Mucosa of stomach (tissue), 1 donor: ENCODE data around the gene CKS1B.

ENCODE experiments used
- H3K27me3 ChIP-seq: one replicate; pipeline ENCODE4 v1.7.0; 2013; ENCODE audit warnings: mild to moderate bottlenecking, low read length; ENCODE audit not compliant: control insufficient read depth, insufficient read depth
- H3K36me3 ChIP-seq: one replicate; pipeline ENCODE4 v1.7.0; 2013; ENCODE audit warnings: low read length; ENCODE audit not compliant: control insufficient read depth, insufficient read depth
- H3K4me1 ChIP-seq: one replicate; pipeline ENCODE4 v1.7.0; 2013; ENCODE audit warnings: mild to moderate bottlenecking, low read length; ENCODE audit not compliant: control insufficient read depth, insufficient read depth
- H3K4me3 ChIP-seq: one replicate; pipeline ENCODE4 v1.7.0; 2013; ENCODE audit warnings: low read length
- H3K9ac ChIP-seq: one replicate; pipeline ENCODE4 v1.7.0; 2013; ENCODE audit warnings: mild to moderate bottlenecking, low read length, moderate library complexity
- H3K9me3 ChIP-seq: one replicate; pipeline ENCODE4 v1.7.0; 2013; ENCODE audit warnings: mild to moderate bottlenecking, low read length, moderate library complexity; ENCODE audit not compliant: control insufficient read depth
- donor health status: Pancreatic carcinoma.

CKS1B gene

DNA sequence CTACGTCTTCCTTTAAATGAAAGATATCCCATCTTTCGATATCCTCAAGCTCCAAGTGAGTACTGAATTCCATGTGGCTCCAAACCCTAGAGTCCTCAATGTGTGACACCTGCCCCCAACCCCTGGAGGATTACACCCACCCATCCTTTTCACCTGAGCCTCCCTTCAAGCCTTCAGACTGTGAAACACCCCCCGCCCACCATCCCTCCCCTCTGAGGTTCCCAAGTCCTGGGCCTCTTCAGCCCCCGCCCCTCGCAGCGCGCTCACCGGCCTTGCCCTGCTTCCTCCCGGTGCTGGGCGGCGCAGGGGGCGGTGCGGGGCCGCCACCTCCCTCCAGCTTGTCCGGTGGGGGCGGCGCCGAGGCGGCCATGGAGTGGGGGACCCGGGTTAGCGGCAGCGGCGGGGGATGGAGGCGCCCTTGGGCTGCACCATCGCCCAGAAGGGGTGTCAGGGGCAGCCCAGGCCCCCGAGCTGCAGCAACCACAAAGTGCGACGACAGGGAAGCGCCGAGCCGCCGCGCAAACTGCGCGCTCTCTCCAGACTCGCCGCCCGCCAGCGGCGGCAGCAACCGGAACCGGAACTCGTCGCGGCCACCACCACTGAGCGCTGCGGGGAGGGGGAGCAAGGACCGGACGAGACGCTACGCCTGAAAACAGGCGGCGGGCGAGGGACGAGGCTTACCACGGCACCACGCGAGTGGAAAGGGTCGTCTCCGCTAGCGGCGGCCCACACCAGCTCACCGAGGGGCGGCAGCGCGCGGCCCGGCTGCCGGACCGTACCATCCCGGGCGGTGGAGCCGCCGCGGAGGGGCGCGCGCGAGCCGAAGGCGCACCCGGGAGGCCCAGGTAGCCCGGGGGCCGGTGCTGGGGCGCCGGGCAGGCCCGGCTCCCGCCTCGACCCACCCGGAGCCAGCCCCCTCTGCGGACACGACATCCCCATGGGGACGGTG is 13.0 kb upstream of the CKS1B start, which contains the start of gene PYGO2:
Gene PYGO2 (minus strand): TSS at position 576 of the 949 bp plus-strand sequence. CDS start 206 bp downstream, at position 370.
- Histone ChIP-seq H3K9me3 (no peaks in the 10 kb centered on the region), H3K27me3 (no peaks in the 10 kb centered on the region), H3K4me3 (peak within 1 kb of the TSS; percentile 75), H3K9ac (peak within 1 kb of the TSS; percentile 93), H3K36me3 (peaks cover 4% of the 10 kb centered on the region), H3K4me1 (peaks cover 31% of the 10 kb centered on the region)

DNA sequence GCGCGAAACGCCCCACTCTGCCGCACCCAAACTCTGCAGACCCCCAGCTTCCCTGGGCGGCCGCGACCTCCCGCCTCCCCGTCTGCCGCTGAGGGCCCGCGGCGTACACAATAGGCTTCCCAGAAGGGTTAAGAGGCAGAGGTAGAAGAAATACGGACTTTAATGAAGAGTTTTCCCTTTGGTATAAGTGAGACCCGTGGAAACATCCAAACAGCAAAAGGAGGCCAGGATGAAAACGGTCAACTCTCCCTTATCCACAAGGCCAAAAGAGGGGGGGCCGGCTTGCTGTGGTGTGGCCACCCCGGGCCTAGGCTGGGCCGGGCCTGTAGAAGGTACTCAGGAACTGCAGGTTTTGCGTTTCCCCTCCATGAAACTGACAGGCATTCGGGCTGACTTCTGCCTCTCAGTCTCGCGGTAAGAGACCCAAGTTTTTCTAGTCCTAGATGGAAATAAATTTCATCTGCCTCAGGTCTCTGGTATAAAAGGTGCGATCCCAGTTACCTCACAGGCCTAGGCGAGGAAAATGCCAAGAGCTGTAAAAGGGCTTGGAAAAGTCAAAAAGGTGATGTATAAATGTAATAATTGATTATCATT is 12.2 kb upstream of the CKS1B start:
- peak overlapping the region; percentile 93 for H3K9ac ChIP-seq
- H3K27me3 ChIP-seq: no peaks in the 10 kb centered on the region
- H3K4me3 ChIP-seq: peak overlapping the region; percentile 75
- no peaks in the 10 kb centered on the region for H3K9me3 ChIP-seq
- peaks cover 9% of the 10 kb centered on the region for H3K36me3 ChIP-seq
- peaks cover 25% of the 10 kb centered on the region for H3K4me1 ChIP-seq

DNA sequence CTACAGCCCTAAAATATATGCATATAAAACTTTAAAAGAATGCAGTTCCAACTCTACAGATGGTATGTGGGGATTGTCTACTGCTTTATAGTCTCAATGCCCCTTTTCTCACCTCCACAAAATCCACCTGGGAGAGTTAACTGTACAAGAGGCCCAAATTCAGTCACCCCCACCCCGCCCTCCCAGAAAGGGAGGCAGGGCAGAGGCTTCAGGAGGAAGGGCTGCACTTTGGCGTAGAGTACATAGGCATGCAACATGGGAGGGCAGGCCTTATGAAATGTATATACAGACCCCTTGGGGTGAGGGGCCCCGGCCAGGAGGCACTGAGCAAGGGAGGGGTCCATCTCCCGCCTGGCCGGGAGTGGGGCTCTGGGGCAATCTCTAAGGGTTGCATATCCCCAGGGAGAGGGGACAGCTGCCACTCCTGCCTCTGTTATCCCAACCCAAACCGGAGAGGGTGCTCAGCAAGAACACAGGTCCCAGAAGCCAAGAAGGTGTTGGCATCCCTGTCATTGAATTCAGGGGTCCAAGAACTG is 11.6 kb upstream of the CKS1B start:
- Histone ChIP-seq H3K9ac (peak overlapping the region; percentile 93), H3K4me1 (peaks cover 29% of the 10 kb centered on the region), H3K27me3 (no peaks in the 10 kb centered on the region), H3K4me3 (no peak overlapping the region), H3K36me3 (peaks cover 15% of the 10 kb centered on the region), H3K9me3 (no peaks in the 10 kb centered on the region)

DNA sequence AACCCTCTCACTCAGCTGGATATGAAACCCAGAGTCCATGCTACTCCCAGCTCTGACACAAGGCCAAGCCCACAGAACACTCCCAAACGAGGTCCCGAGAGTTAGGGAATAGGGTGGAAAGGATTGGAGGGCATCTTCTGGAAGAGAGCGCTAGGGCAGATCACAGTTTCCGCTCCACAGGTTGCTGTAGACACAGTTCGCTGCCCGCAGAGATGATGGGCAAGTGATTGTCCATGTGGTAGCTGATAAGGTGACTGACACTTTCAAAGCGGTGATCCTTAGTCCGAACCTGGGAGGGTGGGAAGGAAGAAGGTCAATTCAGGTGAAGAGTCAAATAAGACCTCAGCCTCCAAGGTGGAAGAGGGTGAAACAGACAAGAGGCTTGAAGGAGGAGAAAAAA is 10.8 kb upstream of the CKS1B start:
- H3K4me1 ChIP-seq: peaks cover 33% of the 10 kb centered on the region
- H3K9me3 ChIP-seq: no peaks in the 10 kb centered on the region
- no peak overlapping the region for H3K4me3 ChIP-seq
- no peak overlapping the region for H3K9ac ChIP-seq
- no peaks in the 10 kb centered on the region for H3K27me3 ChIP-seq
- H3K36me3 ChIP-seq: peaks cover 15% of the 10 kb centered on the region

DNA sequence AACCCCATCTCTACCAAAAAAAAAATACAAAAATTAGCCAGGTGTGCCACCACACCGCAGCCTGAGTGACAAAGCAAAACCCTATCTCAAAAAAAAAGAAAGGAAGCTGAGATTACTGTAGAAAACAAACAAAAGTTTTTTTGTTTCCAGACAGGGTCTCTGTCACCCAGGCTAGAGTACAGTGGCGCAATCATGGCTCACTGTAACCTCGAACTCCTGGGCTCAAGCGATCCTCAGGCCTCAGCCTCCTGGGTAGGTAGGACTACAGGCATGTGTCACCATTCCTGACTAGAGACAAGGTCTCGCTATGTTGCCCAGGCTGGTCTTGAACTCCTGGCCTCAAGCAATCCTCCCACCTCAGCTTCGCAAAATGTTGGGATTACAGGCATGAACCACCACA is 10.1 kb upstream of the CKS1B start:
- Histone ChIP-seq H3K4me1 (peaks cover 34% of the 10 kb centered on the region), H3K27me3 (no peaks in the 10 kb centered on the region), H3K9ac (no peak overlapping the region), H3K9me3 (no peaks in the 10 kb centered on the region), H3K4me3 (no peak overlapping the region), H3K36me3 (peaks cover 16% of the 10 kb centered on the region)

DNA sequence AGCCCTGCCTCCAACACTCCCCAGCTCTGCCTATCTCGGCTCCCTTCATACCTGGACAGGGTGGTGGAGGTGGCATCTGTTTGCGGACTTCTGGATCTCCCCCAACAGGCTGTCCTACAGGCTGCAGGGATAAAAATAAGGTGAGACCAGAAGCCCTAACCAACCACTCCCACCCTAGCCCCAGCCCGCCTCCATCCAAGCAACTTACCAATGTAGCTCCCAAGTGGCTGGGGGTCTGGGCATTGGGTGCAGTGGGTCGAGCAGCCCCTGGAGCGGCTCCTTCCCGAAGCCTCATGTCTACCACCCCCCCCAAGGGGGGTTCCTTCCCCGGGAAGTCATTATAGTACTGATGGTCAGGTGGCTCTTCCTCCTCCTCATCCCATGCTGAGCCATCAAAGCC is 8.4 kb upstream of the CKS1B start:
- H3K9me3 ChIP-seq: no peaks in the 10 kb centered on the region
- H3K4me3 ChIP-seq: no peak overlapping the region
- no peaks in the 10 kb centered on the region for H3K27me3 ChIP-seq
- peaks cover 43% of the 10 kb centered on the region for H3K4me1 ChIP-seq
- peaks cover 20% of the 10 kb centered on the region for H3K36me3 ChIP-seq
- H3K9ac ChIP-seq: no peak overlapping the region

DNA sequence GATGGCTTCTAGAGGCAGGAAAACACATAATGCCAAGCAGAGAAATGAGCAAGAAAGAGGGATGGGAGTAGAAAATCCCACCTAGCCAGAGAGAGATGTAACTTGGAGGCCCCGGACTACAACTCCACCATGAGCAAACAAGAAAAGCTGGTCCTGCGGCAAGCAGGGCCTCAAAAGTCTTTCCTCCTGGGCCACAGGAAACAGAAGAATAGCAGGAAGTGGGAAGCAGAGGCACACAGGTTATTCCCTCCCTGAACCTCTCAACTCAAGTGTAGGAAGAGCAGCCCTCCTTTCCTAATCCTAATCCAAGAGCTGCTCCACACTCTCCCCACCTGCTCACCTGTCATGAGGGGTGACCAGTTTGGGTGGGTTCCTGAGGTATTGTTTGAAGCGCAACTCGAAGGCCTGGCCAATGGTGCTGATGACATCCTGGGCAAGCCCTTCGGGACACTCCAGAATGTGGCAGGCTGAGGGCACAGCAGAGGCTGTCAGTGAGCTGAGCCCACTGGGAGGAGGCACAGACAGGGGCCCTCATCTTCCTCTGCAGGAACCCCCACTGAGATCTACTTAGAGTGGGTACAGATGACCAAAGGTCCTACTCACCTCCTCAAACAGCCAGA is 7.0 kb upstream of the CKS1B start:
- Histone ChIP-seq H3K4me3 (no peak overlapping the region), H3K4me1 (peaks cover 53% of the 10 kb centered on the region), H3K36me3 (peaks cover 20% of the 10 kb centered on the region), H3K9me3 (no peaks in the 10 kb centered on the region), H3K27me3 (no peaks in the 10 kb centered on the region), H3K9ac (peak overlapping the region; percentile 22)

DNA sequence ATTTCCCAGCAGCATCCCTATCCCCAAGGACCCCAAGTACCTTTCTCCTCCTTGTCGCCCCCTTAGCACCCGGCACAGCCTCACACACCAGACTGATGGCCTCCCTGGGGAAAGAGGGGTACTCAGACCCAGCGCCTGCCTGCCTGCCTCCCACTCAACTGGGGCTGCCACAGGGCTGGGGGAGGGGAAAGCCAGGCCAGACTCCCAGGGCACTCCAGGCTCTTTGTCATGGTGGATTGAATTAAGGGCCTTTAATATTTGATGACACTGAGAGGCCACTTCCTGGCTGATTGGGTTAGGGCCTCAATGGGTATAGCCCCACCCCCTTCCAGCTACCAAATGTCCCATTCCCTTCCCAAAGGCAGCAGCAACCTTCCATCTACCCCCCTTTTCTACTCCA is 5.8 kb upstream of the CKS1B start:
- Histone ChIP-seq H3K36me3 (peaks cover 20% of the 10 kb centered on the region), H3K9me3 (no peaks in the 10 kb centered on the region), H3K9ac (peak overlapping the region; percentile 65), H3K4me1 (peaks cover 50% of the 10 kb centered on the region), H3K4me3 (no peak overlapping the region), H3K27me3 (no peaks in the 10 kb centered on the region)

DNA sequence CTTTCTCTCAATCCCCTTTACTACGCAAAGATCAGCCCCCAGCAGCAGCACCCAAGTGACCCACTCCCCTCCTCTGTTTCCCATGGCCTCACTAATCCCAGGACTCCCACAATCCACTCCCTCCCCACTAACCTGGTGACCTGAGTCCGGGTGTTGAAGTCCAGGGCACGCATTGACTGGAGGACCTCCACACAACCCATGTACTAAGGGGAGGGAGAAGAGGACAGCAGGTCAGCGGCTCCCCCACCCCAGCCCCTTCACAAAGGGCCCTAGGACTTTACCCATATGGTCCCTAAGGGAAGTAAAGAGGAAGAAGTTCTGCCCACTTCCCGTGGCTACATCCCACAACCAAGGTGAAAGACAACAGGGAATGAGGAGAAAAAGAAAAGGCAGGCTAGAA is 5.2 kb upstream of the CKS1B start:
- peaks cover 20% of the 10 kb centered on the region for H3K36me3 ChIP-seq
- no peak overlapping the region for H3K4me3 ChIP-seq
- peak overlapping the region; percentile 65 for H3K9ac ChIP-seq
- H3K9me3 ChIP-seq: no peaks in the 10 kb centered on the region
- H3K4me1 ChIP-seq: peaks cover 50% of the 10 kb centered on the region
- no peaks in the 10 kb centered on the region for H3K27me3 ChIP-seq

DNA sequence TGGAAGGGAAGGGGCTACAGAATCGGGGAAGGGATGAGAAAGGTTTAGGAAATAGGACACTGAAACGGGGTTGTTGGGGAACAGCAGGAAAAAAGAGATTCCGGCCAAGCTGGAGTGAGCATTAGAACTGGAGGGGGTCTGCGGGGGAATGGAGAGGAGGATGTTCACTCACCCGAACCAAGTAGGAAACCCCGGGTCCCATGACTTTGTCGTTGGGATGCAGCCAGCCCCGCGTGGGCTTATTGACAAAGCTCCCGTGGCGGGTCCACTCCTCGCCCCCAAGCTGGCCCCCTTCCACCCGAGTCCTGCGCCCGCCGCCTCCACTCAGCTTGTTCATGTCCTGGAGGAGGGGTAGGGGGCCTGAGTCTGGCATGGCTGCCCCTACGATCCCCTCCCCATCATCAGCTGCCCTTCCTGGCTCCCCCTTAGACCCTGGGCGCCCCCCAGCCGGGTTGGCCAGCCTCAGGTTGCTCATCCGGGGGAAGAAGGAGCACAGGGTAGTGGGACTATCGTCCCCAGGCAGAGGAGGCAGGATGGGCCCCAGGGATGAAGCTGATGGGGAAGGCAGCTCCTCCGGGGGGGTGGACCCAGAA is 4.5 kb upstream of the CKS1B start:
- H3K4me1 ChIP-seq: peaks cover 50% of the 10 kb centered on the region
- H3K9ac ChIP-seq: peak overlapping the region; percentile 65
- H3K36me3 ChIP-seq: peaks cover 20% of the 10 kb centered on the region
- H3K27me3 ChIP-seq: no peaks in the 10 kb centered on the region
- H3K9me3 ChIP-seq: no peaks in the 10 kb centered on the region
- H3K4me3 ChIP-seq: no peak overlapping the region

DNA sequence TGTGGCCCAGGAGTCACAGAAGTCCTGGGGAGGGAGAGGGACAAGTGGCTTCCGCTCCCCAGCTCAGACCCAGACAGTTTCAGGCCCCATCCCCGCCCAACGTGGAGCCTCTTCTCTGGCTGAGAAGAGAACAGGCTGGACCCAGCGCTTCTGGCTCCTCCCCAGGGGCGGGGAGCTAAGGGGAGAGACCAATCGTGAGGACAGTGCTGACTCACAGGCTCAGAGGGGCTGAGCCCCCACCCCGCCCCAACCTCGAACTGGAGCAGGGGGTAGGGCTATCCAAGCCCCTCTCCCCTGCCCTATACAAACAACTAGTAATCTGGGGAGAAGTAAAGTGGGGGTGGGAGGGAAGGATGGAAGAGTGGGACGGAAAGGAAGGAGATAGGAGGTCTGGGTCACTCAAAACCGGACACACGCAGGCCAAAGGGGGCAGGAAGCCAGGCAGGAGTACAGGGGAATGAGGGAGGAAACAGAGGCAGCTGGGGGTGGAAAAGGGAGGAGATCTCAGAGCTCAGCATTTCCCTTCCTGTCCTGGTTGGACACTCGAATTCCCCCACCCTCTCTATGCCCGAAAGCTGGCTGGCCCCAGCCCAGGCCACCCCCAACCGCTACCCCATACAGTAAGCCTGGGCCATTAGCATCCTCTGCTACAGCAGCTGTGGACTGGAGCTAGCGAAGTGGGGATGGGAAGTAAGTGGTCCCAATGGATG is 3.7 kb upstream of the CKS1B start, which contains the start of gene SHC1:
Gene SHC1 (minus strand): TSS at position 117 of the 710 bp plus-strand sequence. CDS start 221 bp downstream, outside the sequence.
- Histone ChIP-seq H3K4me3 (no peak within 1 kb of the TSS), H3K27me3 (no peaks in the 10 kb centered on the region), H3K4me1 (peaks cover 50% of the 10 kb centered on the region), H3K9ac (peak within 1 kb of the TSS; percentile 65), H3K36me3 (peaks cover 16% of the 10 kb centered on the region), H3K9me3 (no peaks in the 10 kb centered on the region)
